Natural killer cell treated with Interleukin-12 subunit alpha and Interleukin-12 subunit beta and Interleukin-15 and Interleukin-18, amount 100 ng/mL, for 72 hours (primary cell): ENCODE results near the gene SNAP25. TPM values are rescaled to one million over a fixed set of nuclear protein-coding genes. Genes with fewer than 3 reads are reported as not detected.

Source experiments
- ATAC-seq, 2 donors: fragments of 150-1000 bp; cut with Tn5 transposase in 1 of 2; sonication (Bioruptor Pico), chemical (Tn5 transposase) in 1 of 2; 2 replicates each; pipeline ENCODE4 v1.10.0; 2021
- DNase-seq: peaks from one replicate; pipeline ENCODE4 v3.0.0; 2022; ENCODE audit warnings: low spot score
- H3K27ac Mint-ChIP-seq, 2 donors: 1 replicate in 1 of 2; 2 replicates in 1 of 2; pipeline ENCODE4 v1.8.0; 2022; ENCODE audit warnings: mixed read lengths in 2 of 2, mild to moderate bottlenecking in 1 of 2, moderate library complexity in 1 of 2
- H3K27me3 Mint-ChIP-seq, 2 donors: 1 replicate in 1 of 2; 2 replicates in 1 of 2; pipeline ENCODE4 v1.8.0; 2022; ENCODE audit warnings: mixed read lengths in 2 of 2
- H3K36me3 Mint-ChIP-seq: one replicate; pipeline ENCODE4 v1.8.0; 2022; ENCODE audit warnings: mixed read lengths
- H3K4me1 Mint-ChIP-seq, 2 donors: 1 replicate in 1 of 2; 2 replicates in 1 of 2; pipeline ENCODE4 v1.8.0; 2022; ENCODE audit warnings: low read depth in 2 of 2, mixed read lengths in 2 of 2, mild to moderate bottlenecking in 1 of 2
- H3K4me3 Mint-ChIP-seq: one replicate; pipeline ENCODE4 v1.8.0; 2022; ENCODE audit warnings: mixed read lengths
- H3K9me3 Mint-ChIP-seq: 2 replicates; pipeline ENCODE4 v1.8.0; 2022; ENCODE audit warnings: mixed read lengths
- total RNA-seq, 2 donors: library from RNA; stranded (reverse); gene quantifications; one replicate each; pipeline ENCODE4 v1.2.3, GENCODE V29; 2022

The SNAP25 gene
- total RNA-seq, 2 donors from 2014 or later = 0.76 TPM; not detected in 1

DNA sequence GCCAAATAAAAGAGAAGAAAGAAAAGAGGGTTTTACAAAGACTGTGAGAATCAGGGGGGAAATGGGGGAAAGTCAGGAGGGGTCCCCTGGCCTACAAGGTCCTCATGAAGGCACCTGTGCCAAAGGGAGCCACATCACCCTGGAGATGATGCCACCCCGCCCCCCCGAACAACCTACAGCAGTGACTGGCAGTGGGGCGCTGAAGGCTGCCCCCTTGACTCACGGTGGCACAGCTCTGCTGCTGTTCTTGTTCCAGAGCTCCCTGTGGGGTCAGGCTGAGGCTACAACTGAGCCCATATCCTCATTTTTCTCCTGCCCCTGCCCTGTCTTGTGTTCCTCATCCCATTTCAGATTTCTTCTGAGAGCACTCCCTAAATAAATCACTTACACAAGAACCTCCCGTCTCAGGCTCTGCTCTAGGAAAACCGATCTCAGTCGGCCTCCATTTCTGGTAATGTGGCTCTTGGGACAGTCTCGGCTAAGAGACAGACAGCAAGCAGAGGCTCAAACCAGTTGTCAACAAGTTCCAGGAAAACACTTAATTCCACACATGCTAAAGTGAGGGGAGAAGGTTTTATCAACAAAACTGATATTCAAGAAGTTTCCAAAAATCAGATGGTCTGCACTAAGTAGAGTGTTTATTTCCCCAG lies 105.7 kb downstream of the SNAP25 start:
- H3K4me3 Mint-ChIP-seq = no peak overlapping the region
- peaks cover 19 to 21% of the 10 kb centered on the region in 2 donors for H3K27me3 Mint-ChIP-seq
- H3K27ac Mint-ChIP-seq = no peak overlapping the region
- H3K9me3 Mint-ChIP-seq = peaks cover 5% of the 10 kb centered on the region
- DNase-seq (no peak), ATAC-seq (no peak)
- H3K36me3 Mint-ChIP-seq = peaks cover 8% of the 10 kb centered on the region
- peaks cover 0 to 4% of the 10 kb centered on the region in 2 donors for H3K4me1 Mint-ChIP-seq

GRCh38 chr20:10328897-10329255 lies 110.2 kb downstream of the SNAP25 start:
- no peak overlapping the region for H3K4me3 Mint-ChIP-seq
- ATAC-seq (no peak), DNase-seq (no peak)
- peaks cover 2 to 11% of the 10 kb centered on the region in 2 donors for H3K27me3 Mint-ChIP-seq
- no peak overlapping the region for H3K27ac Mint-ChIP-seq
- H3K4me1 Mint-ChIP-seq = no peaks in the 10 kb centered on the region
- H3K36me3 Mint-ChIP-seq = no peaks in the 10 kb centered on the region
- no peaks in the 10 kb centered on the region for H3K9me3 Mint-ChIP-seq

- no peak overlapping the region for H3K4me3 Mint-ChIP-seq
- H3K36me3 Mint-ChIP-seq = no peaks in the 10 kb centered on the region
- DNase-seq (no peak), ATAC-seq (no peak)
- H3K9me3 Mint-ChIP-seq = no peaks in the 10 kb centered on the region
- H3K4me1 Mint-ChIP-seq = no peaks in the 10 kb centered on the region
- H3K27me3 Mint-ChIP-seq = peaks cover 0 to 11% of the 10 kb centered on the region in 2 donors
- H3K27ac Mint-ChIP-seq = no peak overlapping the region
Observed at GRCh38 chr20:10329387-10330005, 110.9 kb downstream of the SNAP25 start.

- no peak overlapping the region for H3K27ac Mint-ChIP-seq
- no peaks in the 10 kb centered on the region for H3K4me1 Mint-ChIP-seq
- no peaks in the 10 kb centered on the region for H3K9me3 Mint-ChIP-seq
- H3K27me3 Mint-ChIP-seq = peaks cover 0 to 11% of the 10 kb centered on the region in 2 donors
- no peak overlapping the region for H3K4me3 Mint-ChIP-seq
- H3K36me3 Mint-ChIP-seq = no peaks in the 10 kb centered on the region
- DNase-seq (no peak), ATAC-seq (no peak)
Observed at GRCh38 chr20:10330071-10330470, 111.4 kb downstream of the SNAP25 start.

DNA sequence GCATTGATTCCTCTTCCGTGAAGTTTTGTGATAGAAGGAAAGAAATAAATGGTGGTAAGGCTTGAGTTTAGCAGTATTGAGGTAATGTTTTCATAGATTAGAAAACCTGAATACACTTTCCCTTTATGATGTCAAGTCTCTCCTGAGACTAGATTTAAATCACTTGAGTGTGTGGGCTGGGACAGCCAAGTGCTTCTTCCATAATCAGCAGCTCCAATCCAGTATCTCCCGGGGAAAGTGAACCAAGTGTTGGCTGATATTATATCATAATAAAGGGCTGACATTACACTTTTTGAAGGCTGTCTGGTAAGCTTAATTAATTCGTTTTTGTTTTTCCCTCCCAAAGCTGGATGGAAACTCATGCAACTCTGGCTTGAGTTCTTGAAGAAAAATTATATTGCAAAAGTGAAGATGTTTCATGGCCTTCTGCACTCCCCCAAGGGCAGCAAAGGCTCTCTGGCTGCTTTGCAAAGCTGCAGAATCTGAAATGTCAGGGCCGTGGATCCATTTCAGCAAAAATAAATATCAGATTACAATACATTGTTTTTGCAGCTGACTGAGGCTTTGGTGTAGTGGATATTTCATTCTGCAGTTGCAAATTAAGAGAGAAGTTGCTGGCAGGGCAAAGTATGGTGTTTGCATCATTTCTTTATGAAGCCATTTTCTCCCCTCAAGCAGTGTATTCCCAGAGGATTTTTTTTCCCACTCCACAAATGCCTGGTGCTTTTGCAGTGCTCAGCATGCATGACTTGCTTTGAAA lies 114.2 kb downstream of the SNAP25 start:
- H3K9me3 Mint-ChIP-seq = no peaks in the 10 kb centered on the region

GRCh38 chr20:10336959-10337729 lies 118.5 kb downstream of the SNAP25 start:
- H3K36me3 Mint-ChIP-seq = no peaks in the 10 kb centered on the region
- DNase-seq = no peak
- H3K27ac Mint-ChIP-seq = no peak overlapping the region
- peaks cover 3 to 14% of the 10 kb centered on the region in 2 donors for H3K27me3 Mint-ChIP-seq
- peaks cover 4 to 5% of the 10 kb centered on the region in 2 donors for H3K4me1 Mint-ChIP-seq
- ATAC-seq = no peak
- no peaks in the 10 kb centered on the region for H3K9me3 Mint-ChIP-seq
- no peak overlapping the region for H3K4me3 Mint-ChIP-seq

More for the DNA sequence above, 114.2 kb downstream of the SNAP25 start:
- Mint-ChIP-seq H3K4me3 (no peak overlapping the region), H3K4me1 (peaks cover 4 to 5% of the 10 kb centered on the region in 2 donors), H3K27me3 (peaks cover 3 to 14% of the 10 kb centered on the region in 2 donors), H3K27ac (no peak overlapping the region), H3K36me3 (no peaks in the 10 kb centered on the region)
- ATAC-seq = no peak
- no peak for DNase-seq

GRCh38 chr20:10338426-10339180 lies 120.0 kb downstream of the SNAP25 start:
- DNase-seq = no peak
- Mint-ChIP-seq H3K36me3 (no peaks in the 10 kb centered on the region), H3K4me1 (peaks cover 4 to 5% of the 10 kb centered on the region in 2 donors), H3K9me3 (no peaks in the 10 kb centered on the region), H3K27ac (no peak overlapping the region), H3K4me3 (no peak overlapping the region), H3K27me3 (peaks cover 7 to 14% of the 10 kb centered on the region in 2 donors)
- no peak for ATAC-seq

GRCh38 chr20:10339609-10340008 lies 121.0 kb downstream of the SNAP25 start:
- Mint-ChIP-seq H3K36me3 (no peaks in the 10 kb centered on the region), H3K27me3 (peaks cover 8 to 14% of the 10 kb centered on the region in 2 donors), H3K4me3 (no peak overlapping the region), H3K27ac (no peak overlapping the region), H3K4me1 (peaks cover 4 to 5% of the 10 kb centered on the region in 2 donors), H3K9me3 (no peaks in the 10 kb centered on the region)
- DNase-seq (no peak), ATAC-seq (no peak)

DNA sequence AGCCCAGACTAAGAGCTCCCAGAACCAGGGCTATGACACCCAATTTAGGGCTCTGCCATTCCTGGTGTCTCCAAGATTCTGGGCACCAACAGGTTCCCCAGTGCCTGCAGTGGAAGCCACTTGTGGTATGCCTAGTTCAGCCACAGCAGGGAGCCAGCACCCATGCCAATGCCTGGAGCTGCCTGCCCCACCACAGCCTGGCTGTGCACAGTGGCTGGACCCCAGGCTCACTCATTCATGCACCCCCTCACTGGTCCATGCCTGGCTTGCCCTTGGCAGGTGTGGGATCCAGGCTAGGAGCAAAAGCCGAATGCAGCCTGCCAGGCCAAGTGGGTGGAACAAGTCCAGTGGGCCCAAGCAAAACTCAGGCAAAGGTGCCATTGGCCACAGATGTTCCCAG lies 123.5 kb downstream of the SNAP25 start:
- peaks cover 5 to 6% of the 10 kb centered on the region in 2 donors for H3K4me1 Mint-ChIP-seq

GRCh38 chr20:10344953-10345352 lies 126.3 kb downstream of the SNAP25 start:
- no peak overlapping the region for H3K27ac Mint-ChIP-seq

More for the DNA sequence above, 123.5 kb downstream of the SNAP25 start:
- no peak overlapping the region for H3K4me3 Mint-ChIP-seq
- DNase-seq = no peak
- H3K9me3 Mint-ChIP-seq = no peaks in the 10 kb centered on the region
- no peak for ATAC-seq
- peaks cover 6 to 10% of the 10 kb centered on the region in 2 donors for H3K27me3 Mint-ChIP-seq
- H3K36me3 Mint-ChIP-seq = no peaks in the 10 kb centered on the region
- no peak overlapping the region for H3K27ac Mint-ChIP-seq

GRCh38 chr20:10347086-10347880 lies 128.7 kb downstream of the SNAP25 start:
- H3K36me3 Mint-ChIP-seq = no peaks in the 10 kb centered on the region
- H3K9me3 Mint-ChIP-seq = peaks cover 3% of the 10 kb centered on the region
- DNase-seq (no peak), ATAC-seq (no peak)
- no peak overlapping the region for H3K27ac Mint-ChIP-seq
- peaks cover 14 to 26% of the 10 kb centered on the region in 2 donors for H3K4me1 Mint-ChIP-seq
- no peak overlapping the region for H3K4me3 Mint-ChIP-seq
- peaks cover 0 to 7% of the 10 kb centered on the region in 2 donors for H3K27me3 Mint-ChIP-seq

More at GRCh38 chr20:10344953-10345352, 126.3 kb downstream of the SNAP25 start:
- Mint-ChIP-seq H3K36me3 (no peaks in the 10 kb centered on the region), H3K27me3 (peaks cover 0 to 7% of the 10 kb centered on the region in 2 donors), H3K9me3 (peaks cover 3% of the 10 kb centered on the region), H3K4me3 (no peak overlapping the region), H3K4me1 (peaks cover under 1 to 10% of the 10 kb centered on the region in 2 donors)
- DNase-seq (no peak), ATAC-seq (no peak)

DNA sequence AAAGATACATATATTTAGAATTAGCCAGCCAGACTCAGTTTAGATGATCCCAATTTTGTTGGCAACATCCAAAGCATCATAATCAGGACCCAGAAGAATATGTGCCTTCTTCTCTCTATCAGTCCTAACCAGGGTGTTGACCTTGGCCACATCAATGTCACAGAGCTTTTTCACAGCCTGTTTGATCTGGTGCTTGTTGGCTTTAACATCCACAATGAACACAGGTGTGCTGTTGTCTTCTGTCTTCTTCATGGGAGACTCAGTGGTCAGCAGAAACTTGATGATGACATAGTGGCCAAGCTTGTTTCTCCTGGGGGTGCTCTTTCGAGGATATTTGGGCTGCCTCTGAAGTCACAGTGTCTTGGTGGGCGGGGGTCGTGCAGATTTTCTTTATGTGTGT lies 130.5 kb downstream of the SNAP25 start:
- peak overlapping the region in 1 of 2 donors; percentile 91 for H3K27ac Mint-ChIP-seq
- H3K4me3 Mint-ChIP-seq = no peak overlapping the region
- no peaks in the 10 kb centered on the region for H3K36me3 Mint-ChIP-seq
- peaks cover 3% of the 10 kb centered on the region for H3K9me3 Mint-ChIP-seq
- no peak for DNase-seq
- ATAC-seq = no peak
- H3K4me1 Mint-ChIP-seq = peaks cover 25 to 31% of the 10 kb centered on the region in 2 donors
- peaks cover 0 to 2% of the 10 kb centered on the region in 2 donors for H3K27me3 Mint-ChIP-seq
